Effector memory CD8-positive, alpha-beta T cell (primary cell): ENCODE results near the gene ARF5.
"Not testable (repeated sequence)": the region's sequence is repeated elsewhere in the genome, so short reads cannot be mapped to it uniquely, and the experiment has no call there.

Source experiments
- ATAC-seq: fragments of 150-1000 bp; cut with Tn5 transposase; replicated peaks from 2 replicates; pipeline ENCODE4 v1.10.0; 2021; ENCODE audit warnings: mild to moderate bottlenecking, moderate library complexity
- DNase-seq, 3 experiments: peaks; one replicate each; pipeline ENCODE4 v3.0.0; 2021
- H3K27ac Mint-ChIP-seq, 2 donors: one replicate each; pipeline ENCODE4 v1.8.0; 2022; ENCODE audit warnings: mild to moderate bottlenecking in 2 of 2, mixed read lengths in 2 of 2, moderate library complexity in 2 of 2
- H3K27me3 Mint-ChIP-seq, 2 donors: one replicate each; pipeline ENCODE4 v1.8.0; 2022; ENCODE audit warnings: mixed read lengths in 2 of 2
- H3K36me3 Mint-ChIP-seq: one replicate; pipeline ENCODE4 v1.8.0; 2022; ENCODE audit warnings: mild to moderate bottlenecking, moderate library complexity, mixed read lengths; ENCODE audit not compliant: insufficient read depth
- H3K4me1 Mint-ChIP-seq, 2 donors: one replicate each; pipeline ENCODE4 v1.8.0; 2022; ENCODE audit warnings: low read depth in 2 of 2, mixed read lengths in 2 of 2
- H3K4me3 Mint-ChIP-seq, 2 donors: one replicate each; pipeline ENCODE4 v1.8.0; 2022; ENCODE audit warnings: mild to moderate bottlenecking in 2 of 2, mixed read lengths in 2 of 2, moderate library complexity in 2 of 2
- H3K9me3 Mint-ChIP-seq, 2 donors: one replicate each; pipeline ENCODE4 v1.8.0; 2022; ENCODE audit warnings: mixed read lengths in 2 of 2
- total RNA-seq, 9 experiments: gene quantifications; one replicate each; lab custom pipeline; 2026; lab: John Stamatoyannopoulos, UW

The ARF5 gene
- 37.3 to 59.1 (median 57.4) reads per million in 9 experiments for total RNA-seq

- DNase-seq (peak; percentile 79 to 89 (median 87)), ATAC-seq (peak; percentile 80)
- peaks cover 42 to 46% of the 10 kb centered on the region in 2 donors for H3K4me1 Mint-ChIP-seq
- peak within 1 kb of the TSS; percentile 91 to 96 for H3K27ac Mint-ChIP-seq
- no peaks in the 10 kb centered on the region for H3K9me3 Mint-ChIP-seq
- peak within 1 kb of the TSS; percentile 92 to 99 for H3K4me3 Mint-ChIP-seq
- peaks cover 25% of the 10 kb centered on the region for H3K36me3 Mint-ChIP-seq
- H3K27me3 Mint-ChIP-seq, result no peaks in the 10 kb centered on the region
Observed at GRCh38 chr7:127588019-127588696, at the start of gene ARF5. ARF5 (plus strand) TSS chr7:127588411; CDS start chr7:127588499, 88 bp downstream.

- Mint-ChIP-seq H3K27ac (no peak overlapping the region), H3K9me3 (no peaks in the 10 kb centered on the region), H3K4me3 (no peak overlapping the region), H3K27me3 (peaks cover 34 to 78% of the 10 kb centered on the region in 2 donors), H3K36me3 (no peaks in the 10 kb centered on the region), H3K4me1 (peaks cover 0 to 4% of the 10 kb centered on the region in 2 donors)
- no peak for ATAC-seq
- DNase-seq, result no peak
Observed at GRCh38 chr7:127539116-127539515, 49.1 kb upstream of the ARF5 start.

- not testable (repeated sequence) for H3K36me3 Mint-ChIP-seq, DNase-seq, H3K9me3 Mint-ChIP-seq, ATAC-seq, H3K4me3 Mint-ChIP-seq, H3K4me1 Mint-ChIP-seq, H3K27ac Mint-ChIP-seq
- peaks cover 22 to 64% of the 10 kb centered on the region in 2 donors for H3K27me3 Mint-ChIP-seq
Observed at GRCh38 chr7:127540461-127540860, 47.8 kb upstream of the ARF5 start.

DNA sequence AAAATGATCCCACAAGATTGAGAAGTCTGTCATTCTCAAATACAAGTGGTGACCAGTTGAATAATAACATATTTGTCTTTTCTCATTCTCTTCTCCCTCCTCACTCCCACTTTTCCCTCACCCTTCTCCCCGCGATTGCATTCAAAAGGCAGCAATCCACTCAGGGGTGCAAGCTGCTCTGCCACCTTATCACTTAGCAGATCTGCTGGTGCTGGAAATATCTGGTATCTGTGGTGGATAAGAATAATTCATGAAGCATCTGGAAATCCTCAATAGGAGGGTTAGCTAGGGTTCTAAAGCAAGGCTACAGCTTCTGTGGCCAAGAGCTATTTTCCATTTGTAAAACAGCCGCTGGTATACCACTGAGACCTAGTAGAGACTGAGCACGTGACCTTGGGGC lies 46.7 kb upstream of the ARF5 start:
- no peak for ATAC-seq
- no peak for DNase-seq
- Mint-ChIP-seq H3K27ac (no peak overlapping the region), H3K36me3 (no peaks in the 10 kb centered on the region), H3K27me3 (peaks cover 14 to 54% of the 10 kb centered on the region in 2 donors), H3K9me3 (no peaks in the 10 kb centered on the region), H3K4me3 (no peak overlapping the region), H3K4me1 (peaks cover 0 to 4% of the 10 kb centered on the region in 2 donors)

GRCh38 chr7:127546313-127546712 lies 41.9 kb upstream of the ARF5 start:
- no peaks in the 10 kb centered on the region for H3K36me3 Mint-ChIP-seq
- H3K4me1 Mint-ChIP-seq, result no peaks in the 10 kb centered on the region
- no peak overlapping the region for H3K27ac Mint-ChIP-seq
- H3K4me3 Mint-ChIP-seq, result no peak overlapping the region
- ATAC-seq (no peak), DNase-seq (no peak)
- no peaks in the 10 kb centered on the region for H3K9me3 Mint-ChIP-seq
- peaks cover 0 to 17% of the 10 kb centered on the region in 2 donors for H3K27me3 Mint-ChIP-seq

DNA sequence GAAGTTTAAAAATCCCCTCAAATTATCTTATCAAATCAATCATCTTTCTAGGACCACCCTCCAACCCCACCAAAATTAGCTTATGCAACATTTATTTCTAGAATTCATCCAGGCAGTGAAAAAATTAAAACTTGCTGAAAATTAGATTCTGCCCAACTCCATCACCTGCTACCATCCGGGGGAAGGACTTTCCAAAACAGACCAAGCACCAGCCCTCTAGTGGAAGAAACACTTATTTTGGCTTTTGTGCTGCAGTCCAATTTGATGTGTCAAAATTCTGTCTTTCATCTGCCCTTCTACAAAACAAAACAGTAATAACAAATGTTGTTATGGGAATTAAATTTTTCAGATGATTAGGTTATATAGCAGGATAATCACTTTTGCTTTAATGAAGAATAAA lies 38.0 kb upstream of the ARF5 start:
- Mint-ChIP-seq H3K4me3 (no peak overlapping the region), H3K4me1 (no peaks in the 10 kb centered on the region), H3K27me3 (peaks cover 6 to 16% of the 10 kb centered on the region in 2 donors), H3K9me3 (no peaks in the 10 kb centered on the region), H3K27ac (no peak overlapping the region), H3K36me3 (no peaks in the 10 kb centered on the region)
- DNase-seq (no peak), ATAC-seq (no peak)

- Mint-ChIP-seq H3K4me3 (no peak overlapping the region), H3K9me3 (no peaks in the 10 kb centered on the region), H3K36me3 (no peaks in the 10 kb centered on the region), H3K27ac (no peak overlapping the region), H3K4me1 (no peaks in the 10 kb centered on the region), H3K27me3 (peaks cover 6 to 16% of the 10 kb centered on the region in 2 donors)
- ATAC-seq (no peak), DNase-seq (no peak)
Observed at GRCh38 chr7:127551941-127552340, 36.3 kb upstream of the ARF5 start.

DNA sequence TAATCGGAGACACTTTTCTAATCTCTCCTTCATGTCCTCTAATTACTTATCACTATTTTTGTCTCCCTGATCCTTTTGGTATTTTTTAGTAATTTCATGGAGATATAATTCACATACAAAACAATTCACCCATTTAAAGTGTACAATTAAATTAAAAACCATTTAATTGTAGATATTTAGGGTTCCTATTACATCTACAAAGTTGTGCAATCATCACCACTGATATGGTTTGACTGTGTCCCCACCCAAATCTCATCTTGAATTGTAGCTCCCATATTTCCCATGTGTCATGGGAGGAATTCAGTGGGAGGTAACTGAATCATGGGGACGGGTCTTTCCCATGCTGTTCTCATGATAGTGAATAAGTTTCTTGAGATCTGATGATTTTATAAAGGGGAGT lies 31.8 kb upstream of the ARF5 start:
- ATAC-seq, result no peak
- no peaks in the 10 kb centered on the region for H3K4me1 Mint-ChIP-seq
- no peaks in the 10 kb centered on the region for H3K9me3 Mint-ChIP-seq
- H3K4me3 Mint-ChIP-seq, result no peak overlapping the region
- H3K27me3 Mint-ChIP-seq, result peaks cover 6% of the 10 kb centered on the region in 2 donors
- no peak for DNase-seq
- no peak overlapping the region for H3K27ac Mint-ChIP-seq
- H3K36me3 Mint-ChIP-seq, result no peaks in the 10 kb centered on the region

DNA sequence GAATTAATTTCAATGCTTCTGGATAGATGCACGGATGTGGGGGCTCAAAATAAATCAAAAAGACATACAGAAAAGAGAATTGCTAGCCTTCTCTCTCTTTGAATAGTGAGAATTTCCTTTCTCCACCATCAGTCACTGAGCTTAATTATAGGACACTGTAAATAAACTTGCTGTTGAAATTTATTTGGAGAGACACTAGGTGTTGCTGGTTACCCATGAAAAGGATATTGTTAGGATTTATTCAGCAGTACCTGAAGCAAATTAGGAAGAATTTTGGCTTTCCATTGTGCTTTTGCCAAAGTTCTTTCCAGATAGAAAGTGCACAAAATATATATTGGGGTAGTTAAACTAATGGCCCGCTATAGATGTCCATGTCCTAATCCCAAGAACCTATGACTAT lies 30.4 kb upstream of the ARF5 start:
- Mint-ChIP-seq H3K4me1 (no peaks in the 10 kb centered on the region), H3K36me3 (no peaks in the 10 kb centered on the region), H3K27me3 (no peaks in the 10 kb centered on the region), H3K27ac (no peak overlapping the region), H3K4me3 (no peak overlapping the region), H3K9me3 (no peaks in the 10 kb centered on the region)
- ATAC-seq, result no peak
- no peak for DNase-seq

GRCh38 chr7:127566242-127566641 lies 22.0 kb upstream of the ARF5 start:
- no peaks in the 10 kb centered on the region for H3K4me1 Mint-ChIP-seq
- H3K27ac Mint-ChIP-seq, result no peak overlapping the region
- H3K9me3 Mint-ChIP-seq, result no peaks in the 10 kb centered on the region
- peaks cover 3% of the 10 kb centered on the region for H3K36me3 Mint-ChIP-seq
- H3K4me3 Mint-ChIP-seq, result no peak overlapping the region
- H3K27me3 Mint-ChIP-seq, result no peaks in the 10 kb centered on the region
- no peak for DNase-seq
- ATAC-seq, result no peak

DNA sequence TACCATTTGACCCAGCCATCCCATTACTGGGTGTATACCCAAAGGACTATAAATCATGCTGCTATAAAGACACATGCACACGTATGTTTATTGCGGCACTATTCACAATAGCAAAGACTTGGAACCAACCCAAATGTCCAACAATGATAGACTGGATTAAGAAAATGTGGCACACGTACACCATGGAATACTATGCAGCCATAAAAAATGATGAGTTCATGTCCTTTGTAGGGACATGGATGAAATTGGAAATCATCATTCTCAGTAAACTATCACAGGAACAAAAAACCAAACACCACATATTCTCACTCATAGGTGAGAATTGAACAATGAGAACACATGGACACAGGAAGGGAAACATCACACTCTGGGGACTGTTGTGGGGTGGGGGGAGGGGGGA lies 20.2 kb upstream of the ARF5 start:
- H3K27me3 Mint-ChIP-seq, DNase-seq, ATAC-seq, H3K36me3 Mint-ChIP-seq, H3K9me3 Mint-ChIP-seq, H3K27ac Mint-ChIP-seq, H3K4me1 Mint-ChIP-seq, H3K4me3 Mint-ChIP-seq: not testable (repeated sequence)

- DNase-seq (no peak), ATAC-seq (no peak)
- Mint-ChIP-seq H3K4me1 (peaks cover 4 to 7% of the 10 kb centered on the region in 2 donors), H3K27me3 (no peaks in the 10 kb centered on the region), H3K9me3 (no peaks in the 10 kb centered on the region), H3K27ac (no peak overlapping the region), H3K36me3 (peaks cover 5% of the 10 kb centered on the region), H3K4me3 (no peak overlapping the region)
Observed at GRCh38 chr7:127571741-127572505, 16.3 kb upstream of the ARF5 start.

- ATAC-seq, result no peak
- peaks cover 30 to 36% of the 10 kb centered on the region in 2 donors for H3K4me1 Mint-ChIP-seq
- H3K27me3 Mint-ChIP-seq, result no peaks in the 10 kb centered on the region
- H3K4me3 Mint-ChIP-seq, result no peak overlapping the region
- H3K36me3 Mint-ChIP-seq, result peaks cover 21% of the 10 kb centered on the region
- no peak for DNase-seq
- H3K27ac Mint-ChIP-seq, result no peak overlapping the region
- H3K9me3 Mint-ChIP-seq, result no peaks in the 10 kb centered on the region
Observed at GRCh38 chr7:127578036-127578684, 10.1 kb upstream of the ARF5 start.
